ENCODE measurements around the gene USP22. TPM values are rescaled to one million over a fixed set of nuclear protein-coding genes. Genes with fewer than 3 reads are reported as not detected.
A peak's percentile ranks its signal among the peaks of the same experiment; 100 is the strongest.

The USP22 gene
- total RNA-seq, 1 donor from 2014 or later: 257 TPM

DNA sequence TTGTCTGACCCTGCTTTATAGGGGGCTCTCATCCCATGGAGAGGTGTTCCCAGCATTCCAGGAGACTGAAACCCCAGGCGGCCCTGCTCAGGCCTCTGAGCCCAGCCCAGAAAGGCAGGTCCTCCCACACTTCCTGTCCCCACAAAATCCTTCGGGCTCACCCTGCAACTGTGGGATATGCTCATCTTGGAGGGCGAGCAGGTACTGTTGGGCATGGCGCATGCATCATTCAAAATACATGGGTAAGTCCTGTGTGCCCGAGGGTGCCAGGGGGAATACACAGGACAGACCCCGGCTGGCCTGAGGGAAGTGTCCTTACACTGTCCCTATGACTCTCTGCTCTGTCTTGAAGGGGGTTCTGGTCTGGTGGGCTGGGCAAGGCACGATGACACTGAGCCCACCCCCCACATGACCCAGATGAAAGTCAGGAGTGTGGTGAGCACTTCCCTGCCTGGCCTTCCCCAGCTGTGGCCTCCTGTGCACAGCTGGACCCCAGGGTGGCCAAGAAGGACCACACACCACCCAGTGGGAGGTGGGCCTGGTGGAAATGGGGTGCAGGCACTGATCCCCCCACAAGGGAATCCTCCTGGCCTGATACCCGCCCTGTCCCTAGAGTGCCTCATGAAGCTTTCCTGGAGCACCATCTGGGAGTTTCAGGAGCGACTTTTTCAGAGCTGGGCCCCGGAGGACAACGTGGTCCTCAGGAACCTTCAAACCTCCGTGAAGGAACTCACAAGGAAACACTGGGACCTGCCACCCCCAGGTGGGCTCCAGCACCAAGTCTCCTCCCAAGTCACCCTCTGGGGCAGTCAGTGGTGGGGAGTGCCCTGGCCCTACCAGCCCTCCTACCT, 46.7 kb downstream of the USP22 start:
- TF ChIP-seq CTCF (IDR thresholded peaks at IDR 0.05): no peak
- Mint-ChIP-seq H3K27ac (ENCODE audit: unreplicated experiment) (peak overlapping the region; percentile 47), H3K4me1 (ENCODE audit: unreplicated experiment) (peaks cover 36% of the 10 kb centered on the region), H3K36me3 (ENCODE audit: unreplicated experiment) (peaks cover 9% of the 10 kb centered on the region), H3K27me3 (ENCODE audit: unreplicated experiment) (no peaks in the 10 kb centered on the region), H3K4me3 (ENCODE audit: unreplicated experiment) (no peak overlapping the region), H3K9me3 (ENCODE audit: unreplicated experiment) (no peaks in the 10 kb centered on the region)
- DNase-seq (ENCODE audit: extremely low spot score, unreplicated experiment): no peak

DNA sequence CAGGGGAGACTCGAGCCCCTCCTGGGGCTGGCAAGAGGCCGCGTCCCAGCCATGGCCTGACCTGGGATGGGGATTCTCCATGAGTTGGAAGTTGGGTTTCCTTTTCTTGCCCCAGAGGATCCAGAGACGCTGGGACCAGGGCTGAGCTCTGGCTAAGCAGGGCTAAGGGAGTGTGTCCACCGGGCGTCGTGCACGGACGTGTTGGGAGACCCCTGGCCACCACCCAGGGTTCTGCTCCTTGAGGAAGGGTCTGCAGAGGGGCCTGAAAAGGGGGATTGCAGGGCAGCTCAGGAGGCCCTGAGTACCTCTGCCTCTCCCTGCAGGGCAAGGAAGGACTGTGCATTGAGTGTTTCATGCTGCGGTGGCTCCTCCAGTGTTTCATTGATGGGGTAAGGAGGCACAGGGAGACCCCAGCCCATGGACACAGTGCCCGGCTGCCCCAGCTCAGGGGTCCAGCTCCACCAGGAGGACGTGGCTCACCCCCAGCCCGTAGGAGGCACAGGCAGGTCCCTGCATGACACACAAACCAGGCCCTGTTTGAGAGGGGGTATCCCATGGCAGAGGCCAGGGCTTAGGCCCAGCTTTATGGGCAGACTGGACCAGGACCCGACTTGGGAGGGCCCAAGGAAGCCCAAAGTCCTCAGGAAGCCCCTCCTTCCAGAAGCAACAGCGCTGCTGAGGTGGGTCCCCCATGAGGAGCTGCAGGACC, 47.5 kb downstream of the USP22 start:
- no peak overlapping the region for H3K4me3 Mint-ChIP-seq (ENCODE audit: unreplicated experiment)
- H3K4me1 Mint-ChIP-seq (ENCODE audit: unreplicated experiment): peaks cover 39% of the 10 kb centered on the region
- H3K36me3 Mint-ChIP-seq (ENCODE audit: unreplicated experiment): peaks cover 6% of the 10 kb centered on the region
- no peaks in the 10 kb centered on the region for H3K9me3 Mint-ChIP-seq (ENCODE audit: unreplicated experiment)
- no peak overlapping the region for H3K27ac Mint-ChIP-seq (ENCODE audit: unreplicated experiment)
- DNase-seq (ENCODE audit: extremely low spot score, unreplicated experiment): no peak
- no peaks in the 10 kb centered on the region for H3K27me3 Mint-ChIP-seq (ENCODE audit: unreplicated experiment)
- TF ChIP-seq CTCF (IDR thresholded peaks at IDR 0.05): no peak

DNA sequence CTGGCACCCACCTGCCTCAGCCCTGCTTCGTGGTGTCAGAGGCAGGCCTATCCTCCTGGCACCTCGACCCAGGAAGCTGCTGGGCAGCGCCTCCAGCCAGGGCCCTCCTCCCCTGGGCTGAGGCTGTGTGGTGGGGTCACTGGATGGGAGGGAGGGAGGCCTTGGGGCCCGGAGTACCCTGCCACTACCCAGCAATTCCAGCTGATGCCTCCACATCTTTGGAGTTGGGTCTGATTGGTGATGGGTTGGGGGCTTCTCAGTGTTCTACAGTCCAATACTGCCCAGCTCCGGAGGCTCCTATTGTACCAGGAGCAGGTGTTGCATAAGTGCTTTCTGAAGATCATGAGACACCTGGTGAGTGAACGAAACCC, 48.0 kb downstream of the USP22 start:
- H3K36me3 Mint-ChIP-seq (ENCODE audit: unreplicated experiment): peaks cover 6% of the 10 kb centered on the region
- no peaks in the 10 kb centered on the region for H3K9me3 Mint-ChIP-seq (ENCODE audit: unreplicated experiment)
- no peak overlapping the region for H3K4me3 Mint-ChIP-seq (ENCODE audit: unreplicated experiment)
- no peak overlapping the region for H3K27ac Mint-ChIP-seq (ENCODE audit: unreplicated experiment)
- TF ChIP-seq CTCF (IDR thresholded peaks at IDR 0.05): no peak
- peaks cover 45% of the 10 kb centered on the region for H3K4me1 Mint-ChIP-seq (ENCODE audit: unreplicated experiment)
- H3K27me3 Mint-ChIP-seq (ENCODE audit: unreplicated experiment): no peaks in the 10 kb centered on the region
- no peak for DNase-seq (ENCODE audit: extremely low spot score, unreplicated experiment)

GRCh38 chr17:20993863-20994778, 48.7 kb downstream of the USP22 start:
- H3K27ac Mint-ChIP-seq (ENCODE audit: unreplicated experiment): peak overlapping the region; percentile 23
- H3K4me1 Mint-ChIP-seq (ENCODE audit: unreplicated experiment): peaks cover 46% of the 10 kb centered on the region
- no peak for DNase-seq (ENCODE audit: extremely low spot score, unreplicated experiment)
- H3K36me3 Mint-ChIP-seq (ENCODE audit: unreplicated experiment): peaks cover under 1% of the 10 kb centered on the region
- no peaks in the 10 kb centered on the region for H3K27me3 Mint-ChIP-seq (ENCODE audit: unreplicated experiment)
- no peaks in the 10 kb centered on the region for H3K9me3 Mint-ChIP-seq (ENCODE audit: unreplicated experiment)
- TF ChIP-seq CTCF (IDR thresholded peaks at IDR 0.05): no peak
- H3K4me3 Mint-ChIP-seq (ENCODE audit: unreplicated experiment): no peak overlapping the region

All from osteocyte (in vitro differentiated cells).